HG03378 (cell line): Measurements from ENCODE around the gene CGB3.
"Not testable (repeated sequence)": the region's sequence is repeated elsewhere in the genome, so short reads cannot be mapped to it uniquely, and the experiment has no call there.

Source experiments
- ATAC-seq: cut with Tn5 transposase; IDR thresholded peaks from one replicate; pipeline ENCODE4 v1.9.1; 2021; ENCODE audit warnings: mild to moderate bottlenecking, moderate library complexity; ENCODE audit not compliant: unreplicated experiment

Gene CGB3

DNA sequence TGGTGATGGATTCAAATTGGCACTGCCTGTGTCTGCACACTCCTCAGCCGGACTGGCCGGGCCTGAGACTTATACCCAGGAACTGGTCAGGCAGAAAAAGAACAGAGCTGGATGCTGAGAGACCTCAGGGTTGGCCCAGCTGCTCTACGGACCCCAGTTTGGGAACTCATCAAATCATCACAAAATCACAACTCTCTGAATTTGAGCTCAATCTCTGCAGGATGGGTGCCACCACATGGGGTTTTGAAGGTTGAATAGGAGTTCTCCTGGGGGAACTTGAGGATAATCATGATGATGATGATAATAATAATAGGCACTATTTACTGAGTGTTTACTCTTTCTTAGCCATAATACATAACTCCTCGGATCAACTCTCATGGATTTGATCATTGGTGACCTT lies 18.5 kb upstream of the CGB3 start:
- ATAC-seq, result not testable (repeated sequence)

DNA sequence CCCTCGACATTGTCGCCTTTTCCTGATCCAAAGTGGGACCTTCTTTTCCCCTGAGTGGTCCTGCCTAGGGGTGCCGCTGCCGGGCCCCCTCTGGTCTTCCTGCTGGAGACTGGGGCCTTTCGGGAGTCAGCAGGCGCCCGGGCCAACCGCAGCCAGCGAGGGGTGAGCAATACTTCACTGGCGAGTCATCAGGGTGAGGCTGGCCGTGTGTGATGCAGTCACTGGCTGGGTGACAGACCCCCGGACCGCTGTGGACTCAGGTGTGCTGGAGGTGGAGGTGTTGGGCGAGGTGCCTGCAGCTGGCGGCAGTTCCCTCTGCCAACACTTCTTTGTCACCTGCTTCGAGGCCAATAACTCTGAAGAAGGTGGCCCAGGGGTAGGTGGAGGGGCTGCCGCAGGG lies 18.0 kb upstream of the CGB3 start:
- ATAC-seq, result no peak

DNA sequence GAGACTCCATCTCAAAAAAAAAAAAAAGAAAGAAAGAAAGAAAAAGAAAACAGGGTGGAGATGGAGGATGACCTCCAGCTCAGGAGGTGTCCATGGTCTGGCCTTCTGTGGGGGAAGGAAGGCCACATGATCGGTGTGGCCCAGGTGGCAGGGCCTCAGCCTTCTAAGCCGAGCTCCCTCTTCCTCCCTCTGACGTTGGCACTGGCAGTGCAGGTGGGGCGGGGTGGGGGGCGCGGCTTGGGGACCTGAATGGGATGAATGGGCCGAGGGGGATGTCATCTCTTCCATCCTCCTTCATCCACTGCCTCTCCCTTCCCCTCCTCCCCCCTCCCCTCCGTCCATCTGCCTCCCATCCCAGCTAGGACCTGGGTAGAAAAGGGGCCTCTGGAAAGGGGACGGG lies 15.6 kb upstream of the CGB3 start:
- ATAC-seq, result not testable (repeated sequence)

DNA sequence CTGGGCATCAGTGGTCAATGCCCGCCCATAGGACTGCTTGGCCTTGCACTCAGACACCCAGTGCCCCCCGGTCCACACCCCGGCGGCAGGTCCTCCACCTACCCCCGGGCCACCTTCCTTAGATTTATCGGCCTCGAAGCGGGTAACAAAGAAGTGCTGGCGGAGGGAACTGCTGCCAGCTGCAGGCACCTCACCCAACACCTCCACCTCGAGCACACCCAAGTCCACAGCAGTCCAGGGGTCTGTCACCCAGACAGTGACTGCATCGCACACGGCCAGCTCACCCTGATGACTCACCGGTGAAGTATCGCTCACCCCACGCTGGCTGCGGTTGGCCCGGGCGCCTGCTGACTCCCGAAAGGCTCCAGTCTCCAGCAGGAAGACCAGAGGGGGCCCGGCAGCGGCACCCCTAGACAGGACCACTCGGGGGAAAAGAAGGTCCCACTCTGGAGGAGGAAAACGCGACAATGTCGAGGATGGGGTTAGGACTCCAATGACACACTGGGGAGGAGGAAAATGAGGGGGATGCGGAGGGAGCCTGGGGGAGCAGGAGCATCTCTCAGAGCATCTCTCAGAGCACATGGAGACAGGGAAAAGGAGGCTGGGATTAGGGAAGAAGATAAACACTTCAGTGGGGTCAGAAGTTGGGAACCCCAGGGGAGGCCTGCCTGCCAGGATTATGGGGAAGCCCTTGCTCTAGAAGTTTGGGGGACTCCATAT lies 14.6 kb upstream of the CGB3 start:
- ATAC-seq, result not testable (repeated sequence)

DNA sequence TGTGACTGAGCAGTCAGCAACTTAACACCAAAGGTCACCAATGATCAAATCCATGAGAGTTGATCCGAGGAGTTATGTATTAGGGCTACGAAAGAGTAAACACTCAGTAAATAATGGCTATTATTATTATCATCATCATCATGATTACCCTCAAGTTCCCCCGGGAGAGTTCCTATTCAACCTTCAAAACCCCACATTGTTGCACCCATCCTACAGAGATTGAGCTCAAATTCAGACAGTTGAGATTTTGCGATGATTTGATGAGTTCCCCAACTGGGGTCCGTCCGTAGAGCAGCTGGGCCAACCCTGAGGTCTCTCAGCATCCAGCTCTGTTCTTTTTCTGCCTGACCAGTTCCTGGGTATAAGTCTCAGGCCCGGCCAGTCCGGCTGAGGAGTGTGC lies 14.0 kb upstream of the CGB3 start:
- ATAC-seq, result not testable (repeated sequence)

DNA sequence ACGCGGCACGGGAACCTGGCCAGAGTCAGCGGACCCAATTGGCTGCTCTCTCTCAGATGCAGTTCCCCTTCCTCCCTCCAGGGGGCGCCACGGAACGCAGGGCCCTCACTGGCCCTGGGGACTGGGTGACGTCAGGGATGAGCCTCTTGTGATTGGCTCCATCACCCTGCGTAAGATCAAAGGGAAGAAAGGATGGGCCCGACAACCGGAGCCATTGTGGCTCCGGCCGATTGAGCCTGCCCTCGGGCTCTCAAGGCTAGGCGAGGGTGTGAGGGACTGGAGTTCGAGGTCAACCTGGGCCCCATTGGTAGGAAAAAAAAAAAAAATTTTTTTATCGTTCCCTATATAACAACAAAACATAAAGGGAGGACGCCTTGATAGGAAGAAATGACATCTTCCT lies 12.7 kb upstream of the CGB3 start, which contains the start of gene CGB1:
CGB1 (minus strand) TSS at position 81 of the 400 bp plus-strand sequence. CDS start 184 bp downstream, outside the sequence.
- not testable (repeated sequence) for ATAC-seq

DNA sequence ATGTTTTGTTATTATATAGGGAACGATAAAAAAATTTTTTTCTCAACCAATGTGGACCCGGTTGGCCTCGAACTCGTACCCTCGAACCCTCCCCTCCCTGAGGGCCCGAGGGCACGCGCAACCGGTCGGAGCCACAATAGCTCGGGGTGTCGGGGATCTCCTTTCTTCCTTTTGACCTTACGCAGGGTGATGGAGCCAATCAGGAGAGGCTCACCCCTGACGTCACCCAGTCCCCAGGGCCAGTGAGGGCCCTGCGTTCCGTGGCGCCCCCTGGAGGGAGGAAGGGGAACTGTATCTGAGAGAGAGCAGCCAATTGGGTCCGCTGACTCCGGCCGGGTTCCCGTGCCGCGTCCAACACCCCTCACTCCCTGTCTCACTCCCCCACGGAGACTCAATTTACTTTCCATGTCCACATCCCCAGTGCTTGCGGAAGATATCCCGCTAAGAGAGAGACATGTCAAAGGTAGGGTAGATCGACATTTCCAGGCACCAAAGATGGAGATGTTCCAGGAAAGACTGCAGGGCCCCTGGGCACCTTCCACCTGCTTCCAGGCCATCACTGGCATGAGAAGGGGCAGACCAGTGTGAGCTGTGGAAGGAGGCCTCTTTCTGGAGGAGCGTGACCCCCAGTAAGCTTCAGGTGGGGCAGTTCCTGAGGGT lies 7.6 kb upstream of the CGB3 start, which contains the start of gene CGB2:
CGB2 (plus strand) TSS at position 249 of the 660 bp plus-strand sequence; CDS start at position 455, 206 bp downstream.
- not testable (repeated sequence) for ATAC-seq

DNA sequence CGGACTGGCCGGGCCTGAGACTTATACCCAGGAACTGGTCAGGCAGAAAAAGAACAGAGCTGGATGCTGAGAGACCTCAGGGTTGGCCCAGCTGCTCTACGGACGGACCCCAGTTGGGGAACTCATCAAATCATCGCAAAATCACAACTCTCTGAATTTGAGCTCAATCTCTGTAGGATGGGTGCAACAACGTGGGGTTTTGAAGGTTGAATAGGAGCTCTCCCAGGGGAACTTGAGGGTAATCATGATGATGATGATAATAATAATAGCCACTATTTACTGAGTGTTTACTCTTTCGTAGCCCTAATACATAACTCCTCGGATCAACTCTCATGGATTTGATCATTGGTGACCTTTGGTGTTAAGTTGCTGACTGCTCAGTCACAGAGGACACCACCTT lies 6.2 kb upstream of the CGB3 start:
- not testable (repeated sequence) for ATAC-seq

DNA sequence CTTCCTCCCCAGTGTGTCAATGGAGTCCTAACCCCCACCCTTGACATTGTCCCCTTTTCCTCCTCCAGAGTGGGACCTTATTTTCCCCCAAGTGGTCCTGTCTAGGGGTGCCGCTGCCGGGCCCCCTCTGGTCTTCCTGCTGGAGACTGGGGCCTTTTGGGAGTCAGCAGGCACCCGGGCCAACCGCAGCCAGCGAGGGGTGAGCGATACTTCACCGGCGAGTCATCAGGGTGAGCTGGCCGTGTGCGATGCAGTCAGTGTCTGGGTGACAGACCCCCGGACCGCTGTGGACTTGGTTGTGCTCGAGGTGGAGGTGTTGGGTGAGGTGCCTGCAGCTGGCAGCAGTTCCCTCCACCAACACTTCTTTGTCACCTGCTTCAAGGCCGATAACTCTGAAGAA lies 5.6 kb upstream of the CGB3 start:
- not testable (repeated sequence) for ATAC-seq

DNA sequence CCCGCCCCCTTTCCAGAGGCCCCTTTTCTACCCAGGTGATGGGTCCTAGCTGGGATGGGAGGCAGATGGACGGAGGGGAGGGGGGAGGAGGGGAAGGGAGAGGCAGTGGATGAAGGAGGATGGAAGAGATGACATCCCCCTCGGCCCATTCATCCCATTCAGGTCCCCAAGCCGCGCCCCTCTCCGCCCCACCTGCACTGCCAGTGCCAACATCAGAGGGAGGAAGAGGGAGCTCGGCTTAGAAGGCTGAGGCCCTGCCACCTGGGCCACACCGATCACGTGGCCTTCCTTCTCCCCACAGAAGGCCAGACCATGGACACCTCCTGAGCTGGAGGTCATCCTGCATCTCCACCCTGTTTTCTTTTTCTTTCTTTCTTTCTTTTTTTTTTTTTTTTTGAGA lies 4.6 kb upstream of the CGB3 start:
- not testable (repeated sequence) for ATAC-seq

DNA sequence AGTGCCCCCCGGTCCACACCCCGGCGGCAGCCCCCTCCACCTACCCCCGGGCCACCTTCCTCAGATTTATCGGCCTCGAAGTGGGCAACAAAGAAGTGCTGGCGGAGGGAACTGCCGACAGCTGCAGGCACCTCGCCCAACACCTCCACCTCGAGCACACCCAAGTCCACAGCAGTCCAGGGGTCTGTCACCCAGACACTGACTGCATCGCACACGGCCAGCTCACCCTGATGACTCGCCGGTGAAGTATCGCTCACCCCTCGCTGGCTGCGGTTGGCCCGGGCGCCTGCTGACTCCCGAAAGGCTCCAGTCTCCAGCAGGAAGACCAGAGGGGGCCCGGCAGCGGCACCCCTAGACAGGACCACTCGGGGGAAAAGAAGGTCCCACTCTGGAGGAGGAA lies 1.5 kb upstream of the CGB3 start:
- ATAC-seq, result not testable (repeated sequence)

DNA sequence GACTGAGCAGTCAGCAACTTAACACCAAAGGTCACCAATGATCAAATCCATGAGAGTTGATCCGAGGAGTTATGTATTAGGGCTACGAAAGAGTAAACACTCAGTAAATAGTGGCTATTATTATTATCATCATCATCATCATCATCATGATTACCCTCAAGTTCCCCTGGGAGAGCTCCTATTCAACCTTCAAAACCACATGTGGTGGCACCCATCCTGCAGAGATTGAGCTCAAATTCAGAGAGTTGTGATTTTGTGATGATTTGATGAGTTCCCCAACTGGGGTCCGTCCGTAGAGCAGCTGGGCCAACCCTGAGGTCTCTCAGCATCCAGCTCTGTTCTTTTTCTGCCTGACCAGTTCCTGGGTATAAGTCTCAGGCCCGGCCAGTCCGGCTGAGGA lies 955 bp upstream of the CGB3 start:
- not testable (repeated sequence) for ATAC-seq

DNA sequence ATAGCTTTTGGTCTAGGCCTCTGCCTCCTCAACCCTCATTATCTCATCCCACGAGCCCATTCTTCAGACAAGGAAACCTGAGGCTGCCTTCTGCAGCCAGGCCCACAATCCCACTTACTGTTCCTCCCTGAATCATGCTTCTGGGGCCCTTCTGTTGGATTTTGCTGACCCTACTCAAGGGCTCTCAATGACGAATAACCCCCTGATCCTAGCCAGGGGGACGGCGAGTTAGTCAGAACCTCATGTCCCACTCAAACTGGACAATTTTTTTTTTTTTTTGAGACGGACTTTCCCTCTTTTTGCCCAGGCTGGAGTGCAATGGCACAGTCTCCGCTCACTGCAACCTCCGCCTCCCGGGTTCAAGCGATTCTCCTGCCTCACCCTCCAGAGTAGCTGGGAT lies 2.0 kb downstream of the CGB3 start:
- ATAC-seq, result no peak

DNA sequence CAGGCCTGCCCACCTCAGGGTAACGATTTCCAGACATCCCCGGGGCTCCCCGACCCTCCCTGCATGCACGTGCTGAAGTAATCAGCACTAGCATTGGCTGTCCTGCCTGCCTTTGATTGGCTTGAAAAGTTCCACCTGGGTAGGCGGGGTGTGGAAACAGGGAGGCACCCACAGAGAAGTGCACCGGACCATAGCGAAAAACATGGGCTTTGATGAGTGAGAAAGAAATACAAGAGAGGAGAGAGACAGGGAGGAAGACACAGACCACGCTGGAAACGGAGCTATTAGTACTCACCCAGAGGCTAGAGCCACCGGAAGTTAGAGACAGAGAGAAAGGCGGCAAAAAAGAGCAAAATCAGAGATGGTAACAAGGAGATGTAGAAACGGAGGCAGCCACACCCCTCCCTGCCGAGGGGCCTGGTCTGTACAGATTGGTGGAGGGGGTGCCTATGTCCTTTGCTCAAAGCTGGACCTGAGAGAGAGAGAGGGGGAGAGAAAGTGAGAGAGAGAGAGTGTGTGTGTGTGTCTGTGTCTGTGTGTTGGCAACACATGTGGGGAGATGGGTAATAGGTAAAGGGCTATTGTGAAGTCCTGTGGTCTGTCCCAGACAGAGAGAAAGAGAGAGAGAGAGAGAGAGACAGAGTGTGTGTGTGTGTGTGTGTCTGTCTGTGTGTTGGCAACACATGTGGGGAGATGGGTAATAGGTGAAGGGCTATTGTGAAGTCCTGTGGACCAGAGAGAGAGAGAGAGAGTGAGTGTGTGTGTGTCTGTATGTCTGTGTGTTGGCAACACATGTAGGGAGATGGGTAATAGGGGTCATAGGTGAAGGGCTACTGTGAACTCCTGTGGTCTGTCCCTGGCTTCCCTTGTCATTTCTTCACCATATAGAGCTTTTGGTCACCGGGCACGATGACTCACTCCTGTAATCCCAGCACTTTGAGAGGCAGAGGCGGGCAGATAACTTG lies 2.9 kb downstream of the CGB3 start:
- no peak for ATAC-seq

DNA sequence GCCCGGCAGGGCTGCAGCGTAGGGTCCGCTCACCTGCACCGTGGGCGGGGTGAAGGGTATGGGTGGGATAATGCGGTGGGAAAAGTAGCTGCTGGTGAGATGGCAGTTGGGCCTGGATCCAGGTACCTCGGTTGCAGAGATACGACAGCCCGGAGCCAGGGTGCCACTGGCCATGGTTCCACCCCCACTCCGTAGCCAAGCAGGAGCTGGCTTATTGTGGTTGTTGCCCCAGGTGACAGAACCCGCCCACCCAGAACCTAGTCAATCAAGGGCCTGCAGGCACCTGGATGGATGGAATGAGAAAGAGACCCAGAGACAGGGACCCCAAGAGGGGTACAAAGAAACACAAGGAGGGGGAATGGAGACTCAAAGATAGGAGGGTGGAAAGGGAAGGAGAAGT lies 3.8 kb downstream of the CGB3 start:
- no peak for ATAC-seq

DNA sequence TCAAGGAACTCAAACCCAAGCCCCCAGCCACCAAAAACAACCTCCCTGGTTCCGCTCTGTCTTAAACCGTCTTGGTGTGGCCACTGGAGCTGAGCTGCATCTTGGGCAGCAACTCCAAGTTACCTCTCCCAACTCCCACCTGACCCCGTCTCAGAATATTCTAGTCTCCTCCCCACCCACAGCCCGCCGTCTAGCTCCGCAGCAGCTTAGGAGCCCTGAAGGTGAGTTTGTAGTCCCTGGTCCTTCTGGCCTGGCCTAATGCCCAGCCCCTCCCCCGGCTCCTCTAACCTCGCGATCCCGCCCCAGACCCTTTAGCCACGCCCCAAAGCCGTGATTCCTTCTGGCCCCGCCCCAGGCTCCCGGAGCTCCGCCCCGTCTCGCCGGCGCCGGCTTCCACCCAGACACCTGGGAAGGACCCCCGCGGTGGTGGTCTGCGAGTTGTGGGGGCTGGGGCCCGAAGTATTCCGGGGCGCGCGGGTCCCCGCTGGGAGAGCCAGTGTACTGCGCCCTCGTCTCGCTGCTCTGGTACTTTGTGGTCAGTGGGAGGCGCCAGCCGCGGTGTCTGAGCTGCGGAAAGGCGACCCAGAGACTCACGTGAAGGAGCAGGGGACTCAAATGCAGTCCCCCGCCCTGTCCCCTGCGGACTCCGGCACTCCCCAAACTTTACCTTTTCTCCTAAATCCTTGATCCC lies 4.7 kb downstream of the CGB3 start:
- ATAC-seq, result no peak

DNA sequence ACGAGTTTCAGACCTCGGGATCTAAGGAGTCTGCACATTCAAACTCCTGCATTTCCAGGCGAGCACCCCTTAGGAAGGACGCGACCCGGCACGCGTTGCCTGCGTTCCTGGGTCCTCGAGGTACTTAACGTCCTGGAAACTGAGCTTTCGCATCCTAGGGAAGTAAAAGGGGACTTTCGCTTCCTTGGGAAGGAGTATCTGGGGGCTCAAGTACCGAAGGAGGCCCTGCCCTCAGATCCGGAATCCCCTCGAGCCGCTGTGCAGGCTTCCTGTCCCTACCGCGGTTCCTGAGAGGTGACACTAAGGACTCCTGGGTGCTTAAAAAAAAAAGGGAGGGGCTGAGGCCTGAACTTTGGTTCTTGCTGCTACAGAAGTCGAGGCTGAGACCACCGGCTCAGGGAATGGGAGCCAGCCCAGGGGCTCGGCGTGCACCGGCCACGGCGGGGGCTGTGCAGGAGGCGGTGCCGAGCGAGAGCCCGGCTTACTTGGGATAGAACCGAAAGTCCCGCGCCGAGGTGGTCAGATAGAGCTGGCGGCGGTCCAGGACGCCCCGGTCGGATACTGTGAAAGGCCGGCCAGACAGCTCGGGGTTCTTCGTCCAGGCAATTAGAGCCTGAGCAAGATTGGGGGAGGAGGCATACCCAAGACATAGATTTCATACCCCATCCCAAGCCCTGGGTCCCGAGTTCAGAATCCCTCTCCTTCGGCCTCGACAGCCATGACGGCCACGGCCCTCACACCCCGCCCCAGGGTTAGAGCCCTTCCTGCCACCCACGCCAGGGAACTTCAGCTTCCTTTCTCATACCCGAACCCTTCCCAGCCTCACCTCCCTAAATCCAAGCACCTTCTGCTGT lies 5.5 kb downstream of the CGB3 start:
- ATAC-seq, result not testable (repeated sequence)

DNA sequence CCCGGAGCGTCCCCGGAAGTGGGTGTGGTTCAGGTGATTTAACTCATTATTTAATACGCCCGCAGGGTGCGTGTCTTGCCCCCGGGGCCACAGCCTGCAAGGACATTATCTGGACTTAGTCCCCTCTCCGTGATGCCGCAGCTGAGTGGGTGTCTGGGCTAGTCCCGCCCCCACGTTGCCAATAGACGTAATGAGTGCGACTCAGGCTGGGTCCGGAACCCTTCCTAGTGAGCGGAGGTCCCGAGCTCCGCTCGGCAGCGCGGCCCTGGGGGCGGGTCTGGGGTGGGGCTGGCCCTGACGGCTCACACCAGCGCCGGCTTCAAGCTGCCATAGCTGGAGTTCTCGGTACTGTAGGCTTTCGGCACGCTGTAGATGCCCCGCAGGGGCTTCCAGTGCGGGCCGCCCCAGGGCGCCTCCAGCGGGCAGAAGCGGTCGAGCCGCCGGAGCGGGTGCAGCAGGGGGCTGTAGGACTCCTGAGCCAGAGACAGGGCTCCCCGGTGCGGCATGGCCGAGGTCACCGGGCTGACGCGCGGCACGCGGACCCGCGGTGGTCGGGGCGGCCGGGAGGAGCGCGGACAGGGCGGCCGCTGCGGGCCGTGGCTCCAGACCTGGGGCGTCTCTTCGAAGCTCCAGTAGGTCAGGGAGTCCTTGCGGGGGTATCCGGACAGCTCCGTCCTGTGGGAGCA lies 6.3 kb downstream of the CGB3 start:
- ATAC-seq, result no peak

DNA sequence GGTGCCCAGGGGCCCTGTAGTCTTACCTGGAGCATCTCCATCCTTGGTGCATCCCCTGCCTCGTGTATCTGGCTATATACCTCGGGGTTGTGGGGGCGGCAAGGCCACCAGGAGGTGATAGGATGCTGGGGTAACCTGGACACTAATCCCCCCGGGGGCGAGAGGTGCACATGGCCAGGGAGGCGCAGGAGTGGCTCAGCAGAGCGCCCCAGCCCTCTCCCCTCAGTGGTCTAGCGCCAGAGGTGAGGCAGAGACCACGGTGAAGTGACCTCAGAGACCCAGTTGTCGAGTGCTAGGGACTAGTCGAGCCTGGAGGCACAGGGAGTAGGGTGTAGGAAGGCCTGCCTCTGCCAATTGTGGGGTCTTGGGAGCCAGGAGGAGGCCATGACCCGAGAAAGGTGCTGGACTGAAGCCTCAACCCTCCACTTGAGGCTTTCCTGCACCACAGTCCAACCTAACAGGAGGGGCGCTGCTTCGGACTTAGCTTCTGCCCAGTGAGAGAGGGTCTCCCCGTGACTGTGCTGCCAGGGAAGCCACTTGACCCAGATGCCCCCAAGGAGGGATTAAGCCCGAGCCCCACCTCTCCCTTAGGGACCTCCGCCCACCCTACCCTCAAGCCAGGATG lies 7.0 kb downstream of the CGB3 start, which contains the start of gene LHB:
LHB (minus strand) TSS at position 51 of the 625 bp plus-strand sequence; CDS start at position 41, 10 bp downstream.
- no peak for ATAC-seq
